ENCODE results near the gene SPARCL1.
"Not testable (repeated sequence)": the region's sequence is repeated elsewhere in the genome, so short reads cannot be mapped to it uniquely, and the experiment has no call there.

The SPARCL1 gene

DNA sequence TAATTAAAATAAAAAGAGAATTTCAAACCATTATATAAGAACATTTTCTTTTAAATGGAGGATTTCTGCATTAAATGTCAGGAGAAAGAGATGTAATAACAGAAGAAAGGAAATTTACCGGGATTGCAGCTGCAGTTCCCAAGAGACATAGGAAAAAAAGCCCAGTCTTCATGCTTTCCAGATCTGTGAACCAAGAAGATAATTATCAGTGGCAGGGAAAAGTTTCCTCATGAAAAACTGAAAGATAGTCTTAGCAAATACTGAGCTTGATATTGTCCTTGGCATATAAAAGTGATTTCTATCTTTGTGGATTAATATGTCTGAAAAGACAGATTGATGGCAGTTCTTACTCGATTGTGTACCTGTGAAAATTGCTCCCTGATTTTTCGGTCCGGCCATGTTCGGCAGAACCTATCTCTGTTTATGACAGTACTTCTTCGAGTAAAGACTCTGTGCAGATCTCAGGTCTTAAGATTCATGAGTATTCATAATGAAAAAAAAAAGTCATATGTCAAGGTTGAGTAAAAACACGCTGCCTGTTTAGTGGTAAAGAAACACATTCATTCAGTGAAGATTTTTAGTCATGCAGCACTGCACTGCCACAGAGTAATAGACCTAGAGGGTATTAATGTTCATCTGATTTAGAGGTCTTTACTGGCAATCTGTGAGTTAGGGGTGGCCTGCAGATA, 29.6 kb downstream of the SPARCL1 start:
- no peak for DNase-seq

DNA sequence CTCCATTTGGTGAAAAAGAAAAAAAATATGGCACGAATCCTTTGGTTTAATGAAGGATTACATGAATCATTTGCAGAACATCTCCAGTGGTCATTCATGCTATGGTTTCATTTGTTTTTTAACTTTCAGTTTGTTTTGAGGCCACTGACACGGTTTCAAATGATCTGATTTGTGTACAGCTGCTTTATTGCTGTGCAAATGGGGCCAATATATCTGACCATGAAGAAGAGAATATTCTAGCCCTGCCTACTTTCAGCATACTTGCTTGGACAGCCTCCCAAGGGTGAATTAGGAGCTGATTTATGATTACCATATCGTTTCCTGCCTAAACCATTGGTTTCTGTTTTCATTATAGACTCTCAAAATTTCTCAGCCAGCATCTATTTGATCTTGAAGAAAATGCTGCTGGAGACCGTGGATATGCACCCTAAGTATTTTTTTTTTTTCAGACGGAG, 30.7 kb downstream of the SPARCL1 start:
- DNase-seq = peak; percentile 22

DNA sequence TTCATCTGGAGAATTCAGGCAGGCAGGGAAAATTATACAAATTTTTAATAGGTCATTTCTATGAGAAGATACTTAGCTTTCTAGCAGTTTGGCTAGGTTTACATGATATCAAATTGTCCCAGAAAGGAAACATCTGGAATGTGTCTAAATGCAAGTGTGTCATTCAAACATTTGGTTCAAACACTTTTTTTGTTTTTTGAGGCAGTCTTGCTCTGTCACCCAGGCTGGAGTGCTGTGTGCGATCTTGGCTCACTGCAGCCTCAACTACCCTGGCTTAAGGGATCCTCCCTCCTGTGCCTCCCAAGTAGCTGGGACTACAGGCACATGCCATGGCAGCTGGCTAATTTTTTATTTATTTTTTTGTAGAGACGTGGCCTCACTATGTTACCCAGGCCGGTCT, 31.6 kb downstream of the SPARCL1 start:
- DNase-seq = no peak

DNA sequence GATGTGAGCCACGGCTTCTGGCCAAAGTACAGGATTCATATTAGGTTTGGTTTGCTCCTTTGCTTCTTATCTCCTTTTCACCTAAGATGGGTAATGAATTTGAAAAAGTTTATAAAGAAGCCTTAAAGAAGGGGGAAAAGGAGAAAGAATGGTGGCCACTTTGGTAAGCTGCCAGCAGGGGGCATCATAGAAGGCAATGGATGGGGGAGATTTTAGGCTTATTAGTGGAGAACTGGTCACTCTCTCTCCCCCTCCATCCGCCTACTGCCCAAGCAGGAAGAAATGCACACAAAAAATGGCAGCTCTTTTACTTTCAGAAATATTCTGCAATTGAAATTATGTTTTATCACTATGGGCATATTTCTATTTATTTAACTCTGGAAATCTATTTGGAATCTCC, 32.0 kb downstream of the SPARCL1 start:
- DNase-seq = no peak

- no peak for DNase-seq
Observed at GRCh38 chr4:87493115-87493514, 36.1 kb downstream of the SPARCL1 start.

GRCh38 chr4:87491851-87492250, 37.3 kb downstream of the SPARCL1 start:
- DNase-seq = not testable (repeated sequence)

DNA sequence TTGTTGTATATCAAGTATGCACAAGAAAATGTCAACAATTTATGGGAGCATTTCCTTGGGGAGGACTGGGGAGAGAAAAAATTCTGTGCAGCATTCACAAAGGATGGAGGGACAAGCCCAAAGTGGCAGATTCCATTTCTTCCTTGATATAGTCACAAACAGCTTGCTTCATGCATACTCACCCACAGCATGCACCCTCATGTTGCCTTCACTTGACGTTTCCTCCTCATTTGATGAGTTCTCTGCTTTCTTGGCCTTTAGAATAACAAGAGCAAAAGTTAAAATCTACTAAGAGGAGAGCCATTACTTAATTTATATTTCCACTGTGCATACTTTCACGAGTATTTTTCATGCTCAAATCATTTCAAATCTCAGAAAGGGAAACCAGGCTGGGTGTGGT, 37.7 kb downstream of the SPARCL1 start:
- DNase-seq = no peak

DNA sequence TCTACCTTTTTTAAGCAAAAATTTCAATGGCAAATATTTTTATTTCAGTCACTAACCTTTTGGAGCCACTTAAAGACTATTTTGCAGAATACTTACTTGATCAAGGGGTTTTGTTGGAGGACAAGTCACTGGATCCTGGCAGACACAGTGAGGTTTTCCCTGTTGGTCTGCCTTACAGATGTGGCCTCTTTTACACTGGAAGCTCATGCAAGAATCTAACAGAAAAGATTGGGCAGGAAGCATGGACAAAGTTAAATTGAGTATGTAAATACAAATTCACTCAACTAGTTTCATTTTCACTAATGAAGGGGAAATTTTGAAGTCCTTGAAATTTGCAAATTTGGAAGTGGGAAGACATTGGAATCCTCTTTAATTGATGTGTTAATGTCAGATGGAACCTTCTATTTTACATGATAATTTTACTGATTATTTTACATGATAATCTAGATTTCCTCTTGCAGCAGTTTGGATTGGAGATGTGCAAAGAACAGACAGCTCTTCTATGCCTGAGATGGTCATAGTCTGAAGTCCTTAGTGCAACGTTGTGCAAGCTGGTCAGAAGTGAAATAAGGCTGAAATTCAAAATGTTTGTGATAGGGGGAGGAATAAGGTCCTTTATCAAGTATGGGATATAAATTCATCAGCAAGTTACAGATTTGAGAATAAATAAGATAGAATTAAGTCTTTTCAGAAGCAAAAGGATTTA, 38.4 kb downstream of the SPARCL1 start:
- DNase-seq = no peak

GRCh38 chr4:87489678-87490077, 39.5 kb downstream of the SPARCL1 start:
- DNase-seq = no peak

DNA sequence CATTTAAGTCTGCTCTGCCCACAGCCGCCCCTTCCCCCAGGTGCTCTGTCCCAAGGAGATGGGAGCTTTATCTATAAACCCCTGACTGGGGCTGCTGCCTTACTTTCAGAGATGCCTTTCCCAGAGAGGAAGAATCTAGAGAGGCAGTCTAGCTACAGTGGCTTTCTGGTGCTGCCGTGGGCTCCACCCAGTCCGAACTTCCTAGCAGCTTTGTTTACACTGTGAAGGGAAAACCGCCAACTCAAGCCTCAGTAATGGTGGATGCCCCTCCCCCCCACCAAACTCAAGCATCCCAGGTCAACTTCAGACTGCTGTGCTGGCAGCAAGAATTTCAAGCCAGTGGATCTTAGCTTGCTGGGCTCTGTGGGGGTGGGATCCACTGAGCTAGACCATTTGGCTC, 40.5 kb downstream of the SPARCL1 start:
- DNase-seq = not testable (repeated sequence)

DNA sequence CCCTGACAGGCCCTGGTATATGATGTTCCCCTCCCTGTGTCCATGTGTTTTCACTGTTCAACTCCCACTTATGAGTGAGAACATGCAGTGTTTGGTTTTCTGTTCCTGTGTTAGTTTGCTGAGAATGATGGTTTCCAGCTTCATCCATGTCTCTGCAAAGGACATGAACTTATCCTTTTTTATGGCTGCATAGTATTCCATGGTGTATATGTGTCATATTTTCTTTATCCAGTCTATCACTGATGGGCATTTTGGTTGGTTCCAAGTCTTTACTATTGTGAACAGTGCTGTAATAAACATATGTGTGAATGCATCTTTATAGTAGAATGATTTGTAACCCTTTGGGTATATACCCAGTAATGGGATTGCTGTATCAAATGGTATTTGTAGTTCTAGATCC, 45.9 kb downstream of the SPARCL1 start:
- DNase-seq = not testable (repeated sequence)

GRCh38 chr4:87481377-87481776, 47.8 kb downstream of the SPARCL1 start:
- DNase-seq = no peak

- no peak for DNase-seq
Observed at GRCh38 chr4:87478732-87479250, 50.4 kb downstream of the SPARCL1 start.

GRCh38 chr4:87476934-87477333, 52.2 kb downstream of the SPARCL1 start:
- no peak for DNase-seq

GRCh38 chr4:87469390-87469789, 59.8 kb downstream of the SPARCL1 start:
- no peak for DNase-seq

DNA sequence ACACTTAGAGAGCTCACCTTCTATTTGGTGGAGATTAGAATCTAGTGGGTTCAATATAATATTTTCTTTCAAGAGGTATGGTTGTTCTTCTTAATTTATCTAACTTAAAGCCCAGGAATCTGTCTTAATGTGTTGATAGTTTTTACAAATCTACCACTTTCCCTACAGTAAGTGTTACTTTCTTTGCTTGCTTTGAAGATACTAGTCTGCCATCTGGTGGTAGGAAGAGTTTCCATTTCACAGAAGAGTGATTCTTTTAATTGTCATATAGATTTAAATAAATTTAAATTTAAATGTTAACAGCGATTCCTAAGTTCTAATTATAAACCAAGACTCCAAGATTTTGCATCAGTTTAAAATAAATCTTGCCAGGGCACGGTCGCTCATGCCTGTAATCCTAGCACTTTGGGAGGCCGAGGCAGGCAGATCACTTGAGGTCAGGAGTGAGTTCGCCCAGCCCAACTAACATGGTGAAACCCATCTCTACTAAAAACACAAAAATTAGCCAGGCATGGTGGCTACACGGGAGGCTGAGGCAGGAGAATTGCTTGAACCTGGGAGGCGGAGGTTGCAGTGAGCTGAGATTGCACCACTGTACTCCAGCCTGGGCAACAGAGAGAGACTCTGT, 63.3 kb downstream of the SPARCL1 start:
- DNase-seq = no peak

DNA sequence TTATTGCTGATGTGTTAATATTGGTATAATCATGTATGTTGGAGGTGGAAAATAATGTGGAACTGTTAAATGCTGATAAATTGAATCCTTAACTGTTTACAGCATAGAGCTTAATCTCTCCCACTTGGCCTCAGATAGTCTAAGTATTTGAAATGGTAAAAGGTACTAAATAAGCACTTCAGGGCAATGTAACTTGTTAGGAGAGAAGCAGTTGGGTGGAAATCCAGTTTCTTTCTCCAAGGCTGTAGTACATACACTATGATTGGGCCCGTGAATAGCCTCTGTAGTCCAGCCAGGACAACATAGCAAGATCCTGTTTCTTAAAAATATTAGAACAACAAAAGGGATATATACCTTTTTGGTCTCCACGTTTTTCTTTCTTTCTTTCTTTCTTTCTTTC, 67.1 kb downstream of the SPARCL1 start:
- no peak for DNase-seq

DNA sequence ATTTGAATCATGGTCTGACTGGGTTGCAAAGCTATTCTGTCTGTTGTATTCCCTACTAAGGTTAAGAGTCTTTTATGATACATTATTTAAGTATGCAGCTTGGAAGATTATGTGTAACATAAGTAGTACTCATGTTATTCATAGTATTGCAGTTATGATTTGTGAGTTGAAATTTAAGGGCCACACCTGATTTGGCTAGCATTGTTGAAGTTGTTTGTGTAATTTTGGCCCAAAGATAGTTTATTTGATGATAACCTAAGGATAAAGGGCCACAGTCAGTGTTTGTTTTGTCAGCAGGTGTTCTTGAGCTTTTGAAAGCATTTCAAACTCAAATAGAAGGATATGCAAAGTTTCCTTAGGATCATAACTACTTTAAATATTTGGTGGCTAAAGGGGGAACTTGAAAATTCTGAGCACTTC, 67.9 kb downstream of the SPARCL1 start:
- no peak for DNase-seq

DNA sequence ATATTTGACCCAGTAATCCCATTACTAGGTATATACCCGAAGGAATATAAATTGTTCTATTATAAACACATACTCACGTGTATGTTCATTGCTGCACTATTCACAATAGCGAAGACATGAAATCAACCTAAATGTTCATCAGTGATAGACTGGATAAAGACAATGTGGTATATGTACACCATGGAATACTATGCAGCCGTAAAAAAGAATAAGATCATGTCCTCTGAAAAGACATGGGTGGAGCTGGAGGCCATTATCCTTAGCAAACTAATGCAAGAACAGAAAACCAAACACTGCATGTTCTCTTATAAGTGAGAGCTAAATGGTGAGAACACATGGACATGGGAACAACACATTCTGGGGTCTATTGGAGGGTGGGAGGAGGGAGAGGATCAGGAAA, 70.3 kb downstream of the SPARCL1 start:
- DNase-seq = no peak

DNA sequence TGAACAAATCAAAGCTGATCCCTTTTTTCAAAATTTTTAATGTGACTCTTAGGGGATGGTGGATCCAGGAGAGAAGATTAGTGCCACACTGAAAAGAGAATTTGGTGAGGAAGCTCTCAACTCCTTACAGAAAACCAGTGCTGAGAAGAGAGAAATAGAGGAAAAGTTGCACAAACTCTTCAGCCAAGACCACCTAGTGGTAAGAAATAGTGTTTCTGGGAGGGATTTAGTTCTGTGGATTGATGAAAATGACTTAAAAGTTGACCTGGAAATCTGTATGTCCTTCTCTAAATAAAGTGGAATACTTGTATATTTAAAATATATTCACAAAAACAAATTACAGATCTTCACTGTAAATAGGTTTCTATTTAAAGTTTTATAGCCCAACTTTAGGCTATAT, 77.6 kb downstream of the SPARCL1 start:
- DNase-seq = no peak

- DNase-seq = not testable (repeated sequence)
Observed at GRCh38 chr4:87446375-87446774, 82.8 kb downstream of the SPARCL1 start.

DNA sequence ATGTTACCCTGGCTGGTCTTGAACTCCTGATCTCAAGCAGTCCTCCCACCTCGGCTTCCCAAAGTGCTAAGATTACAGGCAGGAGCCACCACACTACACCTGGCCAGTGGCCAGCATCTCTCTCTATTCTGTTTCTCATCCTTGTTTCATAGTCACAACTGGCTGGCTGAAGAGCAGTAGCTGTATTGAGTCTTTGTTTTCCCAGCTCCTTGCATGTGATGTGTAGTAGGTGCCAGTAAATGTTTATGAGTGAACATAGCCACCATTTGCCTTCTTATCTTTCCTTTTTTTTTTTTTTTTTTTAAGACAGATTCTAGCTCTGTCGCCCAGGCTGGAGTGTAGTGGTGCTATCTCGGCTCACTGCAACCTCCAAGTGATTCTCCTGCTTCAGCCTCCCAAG, 83.2 kb downstream of the SPARCL1 start:
- no peak for DNase-seq

- no peak for DNase-seq
Observed at GRCh38 chr4:87444741-87445140, 84.4 kb downstream of the SPARCL1 start.

GRCh38 chr4:87442889-87443288, 86.3 kb downstream of the SPARCL1 start:
- DNase-seq = no peak
